GM12878 (cell line): ENCODE data around the gene ASB15. TPM values are rescaled to one million over a fixed set of nuclear protein-coding genes. Genes with fewer than 3 reads are reported as not detected.

Experiments
- E2F8 ChIP-seq: fragments of 450-650 bp; IDR thresholded peaks from 2 replicates; pipeline ENCODE4 v1.6.1; 2018; ENCODE audit warnings: mild to moderate bottlenecking, low read depth, moderate library complexity; ENCODE audit not compliant: partially characterized antibody
- EED ChIP-seq: sonication (generic); IDR thresholded peaks from 2 replicates; pipeline ENCODE4 v1.6.1; 2016; ENCODE audit warnings: antibody characterized with exemption, low read depth
- KAT2A ChIP-seq: conservative IDR thresholded peaks from 2 replicates; pipeline ENCODE4 v1.6.1; 2011; ENCODE audit warnings: low read depth, low read length; ENCODE audit not compliant: control insufficient read depth
- MLLT1 ChIP-seq: fragments of 450-650 bp; IDR thresholded peaks from 2 replicates; pipeline ENCODE4 v1.6.1; 2016; ENCODE audit warnings: mild to moderate bottlenecking
- MTA3 ChIP-seq: IDR thresholded peaks from 2 replicates; pipeline ENCODE4 v1.6.1; 2012; ENCODE audit warnings: low read length, inconsistent platforms, borderline replicate concordance
- NFYA ChIP-seq: IDR thresholded peaks from 2 replicates; pipeline ENCODE4 v1.6.1; 2011; ENCODE audit warnings: low read depth, mild to moderate bottlenecking, low read length, improper control_type of control experiment, borderline replicate concordance
- RELB ChIP-seq: fragments of 450-650 bp; IDR thresholded peaks from 2 replicates; pipeline ENCODE4 v1.6.1; 2017; ENCODE audit warnings: low read depth, mild to moderate bottlenecking, moderate library complexity
- REST ChIP-seq: IDR thresholded peaks from 2 replicates; pipeline ENCODE4 v1.6.1; 2012; ENCODE audit warnings: mild to moderate bottlenecking, low read depth, low read length
- polyA plus RNA-seq, 11 experiments: library from polyadenylated mRNA; depleted of rRNA in 4 of 11; unstranded in 6 of 11; stranded (reverse) in 5 of 11; fragments of >200 nt; fragmentation: Nextera tagmentation in 4 of 11; fragmentation: Illumina TruSeq in 1 of 11; extraction: Ambion mirVana in 4 of 11; extraction: Trizol in 1 of 11; gene quantifications; 1 replicate in 1 of 11; 2 replicates in 10 of 11; pipeline versions ENCODE4 v1.2.1 to v1.2.3, GENCODE V29; 2011 to 2016; ENCODE audit warnings: inconsistent platforms in 2 of 11, missing spikeins in 2 of 11, low read depth in 1 of 11
- total RNA-seq, 4 experiments: library from RNA; depleted of rRNA in 3 of 4; stranded (reverse); fragments of >200 nt in 3 of 4; fragmentation: Illumina TruSeq in 1 of 4; extraction: Trizol in 1 of 4; gene quantifications; 2 replicates each; pipeline versions ENCODE4 v1.2.1 to v1.2.3, GENCODE V29; 2013 to 2021

The ASB15 gene
- total and polyA plus RNA-seq, 10 of the 15 experiments (the other 5 are each of a cell fraction or from before 2014, with no cell fraction given): not detected

GRCh38 chr7:123665896-123666295 lies 64.3 kb downstream of the ASB15 start (continued):
- TF ChIP-seq RELB (no peak), KAT2A (no peak), MLLT1 (no peak), NFYA (no peak), REST (no peak), E2F8 (no peak), MTA3 (no peak), EED (no peak)
- TF ChIP-seq, all 136 proteins: peak for 0
